ENCODE results near the gene SEMA3B. TPM values are rescaled to one million over a fixed set of nuclear protein-coding genes. Genes with fewer than 3 reads are reported as not detected.

SEMA3B gene
- polyA plus RNA-seq, 1 donor (not counting 4 experiments of a cell fraction or from before 2014, with no cell fraction given), result 0.58 TPM

- H4K20me1 ChIP-seq (ENCODE audit: control insufficient read depth, extremely low read depth, insufficient read depth, low read length), result no peaks in the 10 kb centered on the region
- DNase-seq (ENCODE audit: low read depth, low spot score) (no peak), FAIRE-seq (no peak)
- no peak overlapping the region for H3K4me2 ChIP-seq (ENCODE audit: control insufficient read depth, extremely low read depth, insufficient read depth, low read depth, low read length)
- TF ChIP-seq CTCF (optimal IDR thresholded peaks at IDR 0.05 in 1 of 3, IDR thresholded peaks at IDR 0.05 in 1 of 3, conservative IDR thresholded peaks at IDR 0.05 in 1 of 3; ENCODE audit: extremely low read depth in 1 of 3, insufficient read depth in 2 of 3, low read length in 3 of 3) (no peak), EZH2 (IDR thresholded peaks at IDR 0.05; ENCODE audit: low read length) (no peak)
- H3K79me2 ChIP-seq (ENCODE audit: control insufficient read depth, insufficient read depth, low read length), result peaks cover 29% of the 10 kb centered on the region
- H3K36me3 ChIP-seq (ENCODE audit: control insufficient read depth in 2 of 2, extremely low read depth in 1 of 2, insufficient read depth in 2 of 2, low read length in 2 of 2), result peaks cover 8 to 15% of the 10 kb centered on the region in 2 experiments
- H3K4me3 ChIP-seq (ENCODE audit: control insufficient read depth in 2 of 3, extremely low read depth in 1 of 3, insufficient read depth in 2 of 3, low read depth in 1 of 3, low read length in 3 of 3), result no peak overlapping the region
- peaks cover 3% of the 10 kb centered on the region for H3K9me1 ChIP-seq (ENCODE audit: control insufficient read depth, extremely low read depth, insufficient read depth, low read length)
- no peaks in the 10 kb centered on the region for H3K9me3 ChIP-seq (ENCODE audit: control insufficient read depth, low read depth, low read length)
- H2AFZ ChIP-seq (ENCODE audit: control insufficient read depth, low read length), result no peak overlapping the region
- no peak overlapping the region for H3K9ac ChIP-seq (ENCODE audit: control insufficient read depth, extremely low read depth, insufficient read depth, low read length)
- peaks cover 22% of the 10 kb centered on the region for H3K4me1 ChIP-seq (ENCODE audit: control insufficient read depth, extremely low read depth, insufficient read depth, low read length)
- no peaks in the 10 kb centered on the region for H3K27me3 ChIP-seq (ENCODE audit: control insufficient read depth, extremely low read depth, insufficient read depth, low read length)
- dilution Hi-C loops (cut with MboI; ENCODE audit: extremely low pct_ligation_motif_present, low sequenced_read_pairs), result no loop called here
- H3K27ac ChIP-seq (ENCODE audit: control insufficient read depth, insufficient read depth, low read length), result no peak overlapping the region
Observed at GRCh38 chr3:50294492-50295403, 25.8 kb downstream of the SEMA3B start.

- H3K9me1 ChIP-seq (ENCODE audit: control insufficient read depth, extremely low read depth, insufficient read depth, low read length), result peaks cover 3% of the 10 kb centered on the region
- no peak overlapping the region for H3K9ac ChIP-seq (ENCODE audit: control insufficient read depth, extremely low read depth, insufficient read depth, low read length)
- H3K4me2 ChIP-seq (ENCODE audit: control insufficient read depth, extremely low read depth, insufficient read depth, low read depth, low read length), result no peak overlapping the region
- dilution Hi-C loops (cut with MboI; ENCODE audit: extremely low pct_ligation_motif_present, low sequenced_read_pairs), result no loop called here
- no peak overlapping the region for H3K27ac ChIP-seq (ENCODE audit: control insufficient read depth, insufficient read depth, low read length)
- TF ChIP-seq EZH2 (IDR thresholded peaks at IDR 0.05; ENCODE audit: low read length) (no peak), CTCF (optimal IDR thresholded peaks at IDR 0.05 in 1 of 3, IDR thresholded peaks at IDR 0.05 in 1 of 3, conservative IDR thresholded peaks at IDR 0.05 in 1 of 3; ENCODE audit: extremely low read depth in 1 of 3, insufficient read depth in 2 of 3, low read length in 3 of 3) (no peak)
- H3K4me3 ChIP-seq (ENCODE audit: control insufficient read depth in 2 of 3, extremely low read depth in 1 of 3, insufficient read depth in 2 of 3, low read depth in 1 of 3, low read length in 3 of 3), result no peak overlapping the region
- no peaks in the 10 kb centered on the region for H3K27me3 ChIP-seq (ENCODE audit: control insufficient read depth, extremely low read depth, insufficient read depth, low read length)
- peaks cover 0 to 4% of the 10 kb centered on the region in 2 experiments for H3K36me3 ChIP-seq (ENCODE audit: control insufficient read depth in 2 of 2, extremely low read depth in 1 of 2, insufficient read depth in 2 of 2, low read length in 2 of 2)
- DNase-seq (ENCODE audit: low read depth, low spot score) (no peak), FAIRE-seq (no peak)
- H2AFZ ChIP-seq (ENCODE audit: control insufficient read depth, low read length), result no peak overlapping the region
- H3K9me3 ChIP-seq (ENCODE audit: control insufficient read depth, low read depth, low read length), result no peaks in the 10 kb centered on the region
- H3K79me2 ChIP-seq (ENCODE audit: control insufficient read depth, insufficient read depth, low read length), result peaks cover 18% of the 10 kb centered on the region
- H4K20me1 ChIP-seq (ENCODE audit: control insufficient read depth, extremely low read depth, insufficient read depth, low read length), result no peaks in the 10 kb centered on the region
- H3K4me1 ChIP-seq (ENCODE audit: control insufficient read depth, extremely low read depth, insufficient read depth, low read length), result peaks cover 30% of the 10 kb centered on the region
Observed at GRCh38 chr3:50295553-50296431, 26.8 kb downstream of the SEMA3B start.

Measured in keratinocyte (primary cell).